HG03432 (cell line): ENCODE results near the gene ZNF598.
A peak's percentile ranks its signal among the peaks of the same experiment; 100 is the strongest.

Experiments used
- ATAC-seq: cut with Tn5 transposase; IDR thresholded peaks from one replicate; pipeline ENCODE4 v1.9.1; 2021; ENCODE audit warnings: mild to moderate bottlenecking, moderate library complexity; ENCODE audit not compliant: unreplicated experiment

The ZNF598 gene

GRCh38 chr16:2008009-2008526 lies 1.6 kb downstream of the ZNF598 start:
- no peak for ATAC-seq

GRCh38 chr16:2007081-2007836 lies 2.4 kb downstream of the ZNF598 start:
- no peak for ATAC-seq

- ATAC-seq = no peak
These were observed 3.3 kb downstream of the ZNF598 start for GRCh38 chr16:2006317-2006716.

GRCh38 chr16:2005646-2006045 lies 4.0 kb downstream of the ZNF598 start:
- no peak for ATAC-seq

- ATAC-seq = no peak
These were observed 4.7 kb downstream of the ZNF598 start for GRCh38 chr16:2004795-2005517.

- ATAC-seq = peak; percentile 64
These were observed 5.6 kb downstream of the ZNF598 start for GRCh38 chr16:2003827-2004641.

GRCh38 chr16:2003231-2003826 lies 6.3 kb downstream of the ZNF598 start:
- ATAC-seq = no peak

GRCh38 chr16:2002406-2003230 lies 7.0 kb downstream of the ZNF598 start:
- ATAC-seq = no peak

GRCh38 chr16:2001456-2002355 lies 7.9 kb downstream of the ZNF598 start:
- ATAC-seq = no peak

GRCh38 chr16:2001035-2001434 lies 8.6 kb downstream of the ZNF598 start:
- no peak for ATAC-seq

- ATAC-seq = no peak
These were observed 9.6 kb downstream of the ZNF598 start for GRCh38 chr16:1999866-2000514.

- ATAC-seq = no peak
These were observed 10.5 kb downstream of the ZNF598 start for GRCh38 chr16:1998852-1999801.

GRCh38 chr16:1998360-1998835 lies 11.2 kb downstream of the ZNF598 start:
- ATAC-seq = no peak

GRCh38 chr16:1997494-1998359 lies 11.9 kb downstream of the ZNF598 start:
- ATAC-seq = no peak

- no peak for ATAC-seq
These were observed 15.9 kb downstream of the ZNF598 start for GRCh38 chr16:1993731-1994131.

- no peak for ATAC-seq
These were observed 16.8 kb downstream of the ZNF598 start for GRCh38 chr16:1992704-1993317.
